Left forelimb (tissue), 1 donor: Measurements from ENCODE around the gene NCAM1.

Experiments
- DNase-seq: peaks from one replicate; pipeline ENCODE4 v3.0.0-alpha.2; 2018; ENCODE audit warnings: low spot score

The NCAM1 gene

GRCh38 chr11:113255096-113255495, 293.9 kb downstream of the NCAM1 start:
- no peak for DNase-seq

GRCh38 chr11:113255741-113256140, 294.5 kb downstream of the NCAM1 start:
- no peak for DNase-seq

- DNase-seq = no peak
Measured at GRCh38 chr11:113256431-113257202, 295.4 kb downstream of the NCAM1 start.

GRCh38 chr11:113260096-113260425, 298.8 kb downstream of the NCAM1 start:
- DNase-seq = no peak

GRCh38 chr11:113260541-113260940, 299.3 kb downstream of the NCAM1 start:
- no peak for DNase-seq

- DNase-seq = no peak
Measured at GRCh38 chr11:113261709-113262475, 300.7 kb downstream of the NCAM1 start.

- no peak for DNase-seq
Measured at GRCh38 chr11:113262594-113262993, 301.4 kb downstream of the NCAM1 start.

- no peak for DNase-seq
Measured at GRCh38 chr11:113263458-113264259, 302.4 kb downstream of the NCAM1 start.

GRCh38 chr11:113265362-113265761, 304.1 kb downstream of the NCAM1 start:
- DNase-seq = no peak

GRCh38 chr11:113267493-113267892, 306.3 kb downstream of the NCAM1 start:
- no peak for DNase-seq

- no peak for DNase-seq
Measured at GRCh38 chr11:113269096-113269495, 307.9 kb downstream of the NCAM1 start.

GRCh38 chr11:113269636-113270035, 308.4 kb downstream of the NCAM1 start:
- peak; percentile 53 for DNase-seq

GRCh38 chr11:113270080-113270479, 308.9 kb downstream of the NCAM1 start:
- DNase-seq = peak; percentile 44

- DNase-seq = peak; percentile 59
Measured at GRCh38 chr11:113271551-113272245, 310.5 kb downstream of the NCAM1 start.

- peak; percentile 34 for DNase-seq
Measured at GRCh38 chr11:113272281-113272680, 311.1 kb downstream of the NCAM1 start.

GRCh38 chr11:113272927-113273615, 311.9 kb downstream of the NCAM1 start:
- DNase-seq = peak; percentile 49

GRCh38 chr11:113273720-113274119, 312.5 kb downstream of the NCAM1 start:
- no peak for DNase-seq

GRCh38 chr11:113274713-113275582, 313.7 kb downstream of the NCAM1 start:
- DNase-seq = no peak

GRCh38 chr11:113275602-113276001, 314.4 kb downstream of the NCAM1 start:
- no peak for DNase-seq

GRCh38 chr11:113276466-113276865, 315.2 kb downstream of the NCAM1 start:
- DNase-seq = no peak
